GM19455 (cell line): ENCODE data around the gene YIPF1.
"Not testable (repeated sequence)": the region's sequence is repeated elsewhere in the genome, so short reads cannot be mapped to it uniquely, and the experiment has no call there.

ENCODE experiments used
- ATAC-seq: cut with Tn5 transposase; IDR thresholded peaks from one replicate; pipeline ENCODE4 v1.9.1; 2021; ENCODE audit not compliant: unreplicated experiment

The YIPF1 gene

GRCh38 chr1:53842347-53842746 lies 47.2 kb downstream of the YIPF1 start:
- no peak for ATAC-seq

GRCh38 chr1:53838654-53838974 lies 51.0 kb downstream of the YIPF1 start:
- no peak for ATAC-seq

- ATAC-seq, result peak; percentile 88
These were observed 51.5 kb downstream of the YIPF1 start, which contains the start of gene NDC1 for GRCh38 chr1:53837924-53838653. Gene NDC1 (minus strand): TSS chr1:53838296. CDS start chr1:53838261, 35 bp downstream.

DNA sequence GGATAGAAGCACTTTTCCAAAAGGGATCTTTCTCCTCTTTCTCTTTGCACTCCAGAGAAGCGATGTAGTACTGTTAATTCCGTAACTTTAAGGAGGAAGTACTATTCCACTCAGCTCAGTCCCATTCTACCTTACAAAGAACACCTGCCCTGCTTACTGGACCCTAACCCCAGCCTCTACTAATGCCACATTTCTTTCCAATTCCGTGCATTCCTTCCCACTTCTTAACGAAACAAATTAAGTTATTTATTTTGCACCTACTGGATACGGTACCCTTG lies 52.0 kb downstream of the YIPF1 start:
- no peak for ATAC-seq

- ATAC-seq, result no peak
These were observed 54.1 kb downstream of the YIPF1 start for GRCh38 chr1:53835491-53835890.

- no peak for ATAC-seq
These were observed 54.8 kb downstream of the YIPF1 start for GRCh38 chr1:53834776-53835175.

DNA sequence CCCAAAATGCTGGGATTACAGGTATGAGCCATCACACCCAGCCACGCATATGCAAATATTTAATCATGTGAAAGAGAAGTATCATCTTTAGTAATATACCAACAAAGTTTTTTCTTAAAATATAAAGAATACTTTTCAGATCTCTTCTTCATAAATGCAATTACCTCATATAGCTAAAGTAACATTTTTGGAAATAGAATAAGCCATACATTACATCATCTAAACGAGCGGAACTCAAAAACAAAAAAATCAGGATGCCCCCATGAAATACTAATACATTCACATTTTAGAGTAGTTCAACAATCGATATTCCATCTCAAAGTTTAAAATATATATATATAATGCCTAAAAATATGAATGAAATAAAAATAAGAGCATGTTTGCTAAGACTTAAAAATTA lies 56.2 kb downstream of the YIPF1 start:
- no peak for ATAC-seq

DNA sequence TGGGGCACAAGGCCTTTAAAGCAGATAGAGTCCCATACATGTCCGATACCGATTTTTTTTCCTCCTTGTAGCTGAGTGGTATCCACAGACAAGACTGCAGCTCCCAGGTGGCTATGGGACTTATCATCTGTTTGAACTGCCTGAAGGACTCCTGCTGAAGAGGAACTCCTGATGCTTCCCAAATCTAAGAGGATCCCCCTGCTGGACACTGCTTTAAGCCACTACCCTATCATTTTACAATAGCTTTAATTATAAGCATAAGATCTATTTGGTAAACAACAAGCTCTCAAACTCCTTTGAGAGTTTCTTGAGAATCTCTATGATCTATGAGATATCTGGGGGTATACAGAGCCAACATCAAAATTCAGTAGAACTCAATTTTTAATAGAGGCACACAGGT lies 63.2 kb downstream of the YIPF1 start:
- ATAC-seq, result no peak

DNA sequence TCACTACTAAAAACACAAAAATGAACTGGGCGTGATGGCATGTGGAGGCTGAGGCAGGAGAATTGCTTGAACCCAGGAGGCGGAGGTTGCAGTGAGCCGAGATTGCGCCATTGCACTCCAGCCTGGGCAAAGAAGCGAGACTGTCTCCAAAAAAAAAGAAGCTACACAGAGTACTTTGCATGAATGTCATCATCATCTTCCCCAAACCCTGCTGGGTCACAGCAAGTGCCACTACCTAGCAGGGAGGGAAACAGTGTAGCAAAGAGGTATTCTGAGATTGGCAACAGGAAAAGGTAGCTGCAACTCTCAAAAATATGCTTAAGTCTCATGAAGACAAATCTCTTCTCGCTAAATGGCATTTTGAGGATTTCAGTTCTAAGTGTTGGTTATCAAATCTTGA lies 64.3 kb downstream of the YIPF1 start:
- ATAC-seq, result no peak

DNA sequence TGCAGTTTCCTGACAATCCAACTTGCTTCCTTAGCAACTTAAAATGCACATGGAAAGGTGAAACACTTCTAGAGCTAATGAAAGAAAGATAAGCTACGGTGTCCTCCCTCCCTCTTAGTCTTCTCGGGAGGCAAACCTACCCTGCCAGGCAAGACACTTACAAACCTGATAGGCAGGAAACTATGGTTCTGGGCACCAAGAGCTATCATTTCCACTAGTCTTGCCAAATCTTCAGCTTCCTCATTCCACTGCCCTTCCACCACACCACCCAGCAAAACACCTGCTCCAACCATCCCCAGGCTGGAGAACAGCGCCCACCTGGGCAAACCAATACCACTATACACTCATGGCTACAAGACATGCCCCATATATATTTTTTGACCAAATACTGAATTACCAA lies 66.7 kb downstream of the YIPF1 start:
- ATAC-seq, result no peak

DNA sequence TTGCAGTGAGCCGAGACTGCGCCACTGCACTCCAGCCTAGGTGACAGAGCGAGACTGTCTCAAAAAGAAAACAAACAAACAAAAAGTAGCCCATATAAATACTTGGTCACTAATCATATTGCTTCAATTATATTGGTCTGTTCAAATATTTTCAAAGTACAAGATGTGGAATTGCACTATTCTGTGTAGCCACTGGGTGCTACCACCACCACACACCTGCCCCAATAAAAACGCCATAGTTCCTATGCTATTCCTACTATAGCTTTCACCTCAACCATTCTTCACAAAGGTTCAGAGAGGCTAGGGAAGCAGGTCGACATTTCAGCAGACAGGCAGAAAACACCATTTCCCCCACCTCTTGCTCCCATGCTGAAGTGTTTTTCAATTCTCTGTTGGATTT lies 68.2 kb downstream of the YIPF1 start:
- ATAC-seq, result no peak

DNA sequence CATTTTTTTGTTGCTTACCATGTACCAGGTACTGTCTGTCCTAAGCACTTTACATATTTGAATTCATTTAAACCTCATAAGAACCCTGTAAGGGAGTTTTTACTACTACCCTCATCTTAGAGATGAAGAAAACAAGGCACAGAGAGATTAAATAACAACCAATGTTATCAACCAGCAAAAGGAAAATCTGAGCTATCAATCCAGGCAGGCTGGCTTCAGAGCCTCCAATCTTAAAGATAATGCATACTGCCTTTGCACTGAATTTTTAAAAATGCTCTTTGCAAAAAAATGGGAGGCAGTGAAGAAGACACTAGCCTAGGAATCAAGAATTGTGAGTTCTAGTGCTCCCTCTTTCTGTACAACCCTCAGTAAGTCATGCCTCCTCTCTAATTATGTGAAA lies 70.2 kb downstream of the YIPF1 start:
- no peak for ATAC-seq

DNA sequence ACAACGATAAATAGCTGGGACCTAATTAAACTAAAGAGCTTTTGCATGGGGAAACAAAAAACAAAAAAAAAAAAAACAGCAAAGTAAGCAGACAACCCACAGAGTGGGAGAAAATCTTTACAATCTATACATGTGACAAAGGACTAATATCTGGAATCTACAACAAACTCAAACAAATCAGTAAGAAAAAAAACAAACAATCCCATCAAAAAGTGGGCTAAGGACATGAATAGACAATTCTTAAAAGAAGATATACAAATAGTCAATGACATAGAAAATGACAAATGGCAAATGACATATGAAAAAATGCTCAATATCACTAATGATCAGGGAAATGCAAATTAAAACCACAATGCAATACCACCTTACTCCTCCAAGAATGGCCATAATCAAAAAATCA lies 73.0 kb downstream of the YIPF1 start:
- not testable (repeated sequence) for ATAC-seq

DNA sequence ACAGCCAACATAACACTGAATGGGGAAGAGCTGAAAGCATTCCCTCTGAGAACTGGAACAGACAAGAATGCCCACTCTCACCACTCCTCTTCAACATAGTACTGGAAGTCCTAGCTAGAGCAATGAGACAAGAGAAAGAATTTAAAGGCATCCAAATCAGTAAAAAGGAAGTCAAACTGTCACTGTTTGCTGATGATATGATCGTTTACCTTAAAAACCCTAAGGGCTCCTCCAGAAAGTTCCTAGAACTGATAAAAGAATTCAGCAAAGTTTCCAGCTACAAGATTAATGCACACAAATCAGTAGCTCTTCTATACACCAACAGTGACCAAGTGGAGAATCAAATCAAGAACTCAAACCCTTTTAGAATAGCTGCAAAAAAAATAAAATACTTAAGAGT lies 74.1 kb downstream of the YIPF1 start:
- not testable (repeated sequence) for ATAC-seq

GRCh38 chr1:53811414-53811851 lies 78.2 kb downstream of the YIPF1 start:
- no peak for ATAC-seq

GRCh38 chr1:53810497-53810896 lies 79.1 kb downstream of the YIPF1 start:
- no peak for ATAC-seq

GRCh38 chr1:53810007-53810406 lies 79.6 kb downstream of the YIPF1 start:
- no peak for ATAC-seq

DNA sequence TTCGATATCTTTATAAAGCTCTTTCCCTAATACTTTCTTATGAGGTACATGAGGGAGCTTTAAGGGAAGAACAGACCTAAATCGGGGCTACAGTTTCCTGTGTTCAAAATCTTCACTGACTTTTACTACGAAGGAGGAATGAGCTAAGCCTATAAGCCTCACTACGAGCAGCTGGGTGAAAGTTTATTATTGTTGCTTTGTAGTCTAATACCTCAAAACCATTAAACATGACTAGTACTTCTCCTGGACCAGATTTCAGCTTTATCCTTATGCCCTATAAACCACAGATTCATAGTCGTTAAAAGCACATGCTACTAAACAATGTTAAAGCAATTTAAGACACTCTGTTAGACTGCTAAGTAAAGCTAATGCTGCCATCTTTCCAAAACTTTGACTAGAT lies 81.7 kb downstream of the YIPF1 start:
- no peak for ATAC-seq

DNA sequence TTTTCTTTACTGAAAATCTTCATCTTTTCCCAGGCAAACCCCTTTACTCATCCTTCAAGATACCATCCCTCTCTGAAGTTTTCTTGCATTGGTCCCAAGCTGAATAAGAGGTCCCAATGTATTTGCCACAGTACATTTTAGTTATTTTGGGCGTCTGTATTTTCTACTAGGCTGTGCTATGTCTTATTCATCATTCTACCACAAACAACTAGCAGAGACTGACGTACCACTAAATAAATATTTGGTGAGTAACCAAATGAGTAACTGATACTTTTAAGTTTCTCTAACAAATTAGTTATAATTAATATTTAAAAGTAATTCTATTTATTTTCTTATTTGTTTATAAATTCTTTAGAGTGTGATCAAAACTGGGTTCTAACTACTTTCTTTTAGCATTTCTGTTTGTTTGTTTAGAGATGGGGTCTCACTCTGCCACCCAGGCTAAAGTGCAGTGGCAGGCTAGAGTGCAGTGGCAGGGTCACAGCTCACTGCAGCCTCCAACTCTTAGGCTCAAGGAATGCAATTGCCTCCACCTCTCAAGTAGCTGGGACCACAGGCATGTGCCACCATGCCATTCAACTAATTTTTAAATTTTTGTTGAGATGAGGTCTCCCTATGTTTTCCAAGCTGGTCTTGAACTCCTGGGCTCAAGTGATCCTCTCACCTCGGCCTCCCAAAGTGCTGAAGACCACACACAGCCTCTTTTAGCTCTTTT lies 84.6 kb downstream of the YIPF1 start:
- no peak for ATAC-seq

GRCh38 chr1:53804181-53804580 lies 85.4 kb downstream of the YIPF1 start:
- no peak for ATAC-seq
